GM10266 (cell line): Measurements from ENCODE around the gene ADAT3.

Experiments
- DNase-seq: peaks from one replicate; pipeline ENCODE4 v3.0.0; 2012; ENCODE audit errors: extremely low spot score
- CTCF ChIP-seq: IDR thresholded peaks from 2 replicates; pipeline ENCODE4 v1.5.1; 2012; ENCODE audit warnings: mild to moderate bottlenecking, low read depth; ENCODE audit not compliant: control insufficient read depth, insufficient read depth; ENCODE audit errors: missing control alignments

Gene ADAT3

GRCh38 chr19:1908364-1908678 is 3.1 kb downstream of the ADAT3 start:
- no peak for DNase-seq
- no peak for TF ChIP-seq CTCF

- no peak for DNase-seq
- TF ChIP-seq CTCF, result no peak
These were observed 4.5 kb downstream of the ADAT3 start for GRCh38 chr19:1909761-1910080.

- no peak for DNase-seq
- no peak for TF ChIP-seq CTCF
These were observed 5.0 kb downstream of the ADAT3 start for GRCh38 chr19:1910177-1910576.

- DNase-seq, result no peak
- no peak for TF ChIP-seq CTCF
These were observed 5.9 kb downstream of the ADAT3 start for GRCh38 chr19:1911098-1911497.

GRCh38 chr19:1911995-1912394 is 6.8 kb downstream of the ADAT3 start:
- no peak for DNase-seq
- TF ChIP-seq CTCF, result no peak

- no peak for TF ChIP-seq CTCF
- no peak for DNase-seq
These were observed 7.7 kb downstream of the ADAT3 start for GRCh38 chr19:1912760-1913505.

GRCh38 chr19:1913781-1914577 is 8.8 kb downstream of the ADAT3 start:
- no peak for DNase-seq
- no peak for TF ChIP-seq CTCF
